ENCODE data around the gene DNAJA3. TPM values are rescaled to one million over a fixed set of nuclear protein-coding genes. Genes with fewer than 3 reads are reported as not detected.

DNAJA3 gene
- polyA plus RNA-seq, 1 donor, result 39.7 TPM

DNA sequence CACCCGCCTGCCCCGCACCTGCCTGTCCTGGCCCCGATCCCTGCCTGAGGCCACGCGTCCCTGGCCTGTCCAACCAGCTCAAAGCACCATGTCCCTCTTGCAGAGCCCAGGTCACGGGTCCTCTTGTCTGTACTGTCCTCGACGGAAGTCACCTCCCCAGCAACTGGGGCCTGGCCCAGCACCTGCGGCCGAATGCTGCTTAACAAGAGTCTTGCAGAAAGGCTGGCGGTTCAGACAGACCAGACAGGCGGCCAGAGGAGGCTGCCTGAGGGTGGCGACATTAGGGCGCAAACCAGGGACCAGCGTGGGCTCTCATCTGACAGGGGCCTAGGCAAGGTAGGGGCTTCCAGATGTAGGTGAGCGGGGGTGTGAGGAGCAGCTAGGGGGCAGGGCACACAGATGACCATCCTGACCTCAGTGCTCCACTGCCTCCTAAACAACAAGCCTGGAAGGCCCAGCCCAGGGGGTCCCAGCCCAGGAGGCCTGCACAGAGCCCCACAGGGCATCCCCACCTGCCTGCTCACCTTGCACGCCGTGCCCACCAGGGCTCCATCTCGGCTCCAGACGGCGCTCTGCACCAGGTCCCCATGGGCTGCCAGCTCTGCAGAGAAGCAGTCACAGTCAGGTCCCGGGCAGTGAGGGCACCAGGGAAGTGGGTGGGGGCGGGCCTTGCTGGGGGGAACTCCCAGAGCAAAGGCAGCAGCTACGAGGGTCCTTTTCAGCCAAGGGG, 20.5 kb upstream of the DNAJA3 start:
- DNase-seq, result no peak

DNA sequence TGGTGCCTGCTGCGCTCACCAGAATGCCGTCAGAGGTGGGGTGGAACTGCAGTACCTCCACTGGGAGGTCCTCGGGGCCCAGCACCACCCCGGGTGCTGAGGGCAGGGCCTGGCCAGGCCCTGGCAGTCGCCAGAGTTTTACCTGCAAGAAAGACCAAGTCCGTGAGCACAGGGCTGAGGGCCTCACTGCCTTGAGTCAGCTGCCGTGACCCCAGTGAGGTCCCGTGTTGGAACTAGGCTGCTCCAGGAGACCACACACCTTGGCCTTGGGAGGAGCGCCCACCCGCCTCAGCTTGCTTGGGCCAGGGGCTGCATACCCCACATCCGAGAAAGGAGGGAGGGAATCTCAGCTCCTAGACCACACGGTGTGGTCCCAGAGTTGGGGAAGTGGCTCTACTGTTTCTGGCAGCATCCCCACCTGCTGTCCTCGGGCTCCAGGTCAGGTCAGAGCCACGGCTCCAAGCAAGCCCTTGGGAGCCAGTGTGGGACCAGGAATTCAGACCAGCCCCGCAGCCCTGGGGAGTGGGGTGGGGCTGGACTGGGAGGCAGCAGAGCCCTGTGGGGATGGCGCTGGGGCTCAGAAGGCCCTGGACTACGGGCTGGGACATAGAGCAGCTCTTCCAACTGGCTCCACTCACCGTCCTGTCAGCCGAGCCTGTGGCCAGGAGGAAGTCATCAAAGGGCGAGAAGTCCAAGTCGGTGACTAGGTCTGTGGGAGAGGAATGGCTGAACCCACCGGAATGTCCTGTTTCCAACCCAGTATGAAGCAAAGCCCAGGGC, 17.9 kb upstream of the DNAJA3 start:
- no peak for DNase-seq

DNA sequence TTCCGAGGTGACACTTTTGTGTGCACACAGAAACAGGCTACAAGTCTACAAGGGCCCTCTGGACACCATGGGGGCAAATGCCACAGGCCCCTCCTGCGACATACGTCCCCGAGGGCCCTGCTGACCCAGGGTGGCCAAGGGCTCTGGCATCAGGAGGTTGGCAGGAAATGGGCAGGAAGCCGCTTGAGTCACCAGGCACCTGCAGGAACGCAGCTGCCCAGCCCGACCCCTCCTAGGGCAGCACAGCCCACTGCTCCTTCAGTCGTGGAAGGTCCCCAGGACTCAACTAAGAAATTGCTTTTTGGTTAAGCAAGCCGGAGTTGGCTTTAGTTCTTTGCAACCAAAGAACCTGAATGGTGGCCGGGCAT, 17.4 kb upstream of the DNAJA3 start:
- no peak for DNase-seq

DNA sequence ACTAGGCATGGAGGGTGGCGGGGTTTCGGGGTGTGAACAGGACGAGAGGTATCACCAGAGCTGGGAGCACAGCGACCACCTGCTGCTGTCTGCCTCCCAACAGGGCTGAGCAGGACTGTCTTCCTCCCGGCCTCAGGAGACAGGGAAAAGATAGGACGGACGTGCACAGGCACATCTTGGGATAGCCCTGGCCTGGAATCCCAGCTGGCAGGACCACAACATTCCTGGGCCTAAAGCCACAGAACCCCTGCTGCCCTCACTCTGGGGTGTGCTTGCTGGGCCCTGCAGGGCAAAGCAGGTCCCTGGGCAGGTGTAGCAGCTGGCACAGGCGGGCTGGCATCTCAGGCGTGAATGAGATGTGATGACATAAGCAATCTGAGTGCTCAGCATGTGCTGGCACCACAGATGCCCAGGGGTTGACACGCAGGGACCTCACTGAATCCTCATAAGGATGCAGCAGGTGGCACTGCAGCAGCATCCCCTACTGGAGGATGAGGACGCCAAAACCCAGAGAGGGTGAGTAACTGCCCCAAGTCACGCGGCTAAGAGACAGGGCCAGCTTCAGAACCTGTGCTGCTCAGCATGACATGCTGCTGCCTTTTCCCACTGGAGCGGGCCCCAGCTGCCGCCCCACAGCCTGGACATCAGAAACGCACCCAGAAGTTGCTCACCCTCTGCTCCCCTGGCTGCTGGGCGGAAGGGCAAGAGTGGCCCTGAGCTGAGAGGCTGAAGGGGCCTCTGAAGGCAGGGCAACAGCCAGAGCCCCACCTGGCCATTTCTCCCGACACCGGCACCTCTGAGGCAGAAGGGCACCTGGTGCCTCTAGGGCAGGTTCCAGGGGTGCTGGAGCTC, 16.4 kb upstream of the DNAJA3 start:
- no peak for DNase-seq

DNA sequence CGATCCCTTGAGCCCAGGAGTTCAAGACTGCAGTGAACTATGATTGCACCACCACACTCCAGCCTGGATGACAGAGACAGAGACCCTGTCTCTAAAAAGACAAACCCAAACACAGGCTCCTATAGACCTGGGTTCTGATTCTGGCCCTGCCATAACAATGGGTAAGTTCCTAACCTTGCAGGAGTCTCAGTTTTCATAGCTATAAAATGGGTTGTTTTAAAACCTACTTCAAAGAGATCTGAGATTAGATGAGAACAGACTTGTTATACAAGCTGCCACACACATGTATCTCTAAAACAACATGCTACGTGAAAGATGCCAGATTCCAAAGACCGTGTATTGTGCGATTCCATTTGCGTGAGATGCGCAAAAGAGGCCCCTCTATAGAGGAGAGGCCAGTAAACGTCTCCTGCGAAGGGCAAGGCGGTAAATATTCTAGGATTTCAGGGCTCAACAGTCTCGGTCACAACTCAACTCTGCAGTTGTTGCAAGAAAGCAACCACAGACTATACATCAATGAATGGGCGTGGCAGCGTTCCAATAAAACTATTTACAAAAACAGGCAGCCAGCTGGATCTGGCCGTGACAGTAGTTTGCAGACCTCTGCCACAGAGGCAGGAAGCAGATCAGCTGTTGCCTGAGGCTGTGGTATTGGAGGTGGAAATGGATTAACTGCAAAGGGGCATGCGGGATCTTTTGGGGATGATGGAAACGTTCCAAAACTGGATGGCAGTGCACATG, 15.2 kb upstream of the DNAJA3 start:
- peak; percentile 68 for DNase-seq

DNA sequence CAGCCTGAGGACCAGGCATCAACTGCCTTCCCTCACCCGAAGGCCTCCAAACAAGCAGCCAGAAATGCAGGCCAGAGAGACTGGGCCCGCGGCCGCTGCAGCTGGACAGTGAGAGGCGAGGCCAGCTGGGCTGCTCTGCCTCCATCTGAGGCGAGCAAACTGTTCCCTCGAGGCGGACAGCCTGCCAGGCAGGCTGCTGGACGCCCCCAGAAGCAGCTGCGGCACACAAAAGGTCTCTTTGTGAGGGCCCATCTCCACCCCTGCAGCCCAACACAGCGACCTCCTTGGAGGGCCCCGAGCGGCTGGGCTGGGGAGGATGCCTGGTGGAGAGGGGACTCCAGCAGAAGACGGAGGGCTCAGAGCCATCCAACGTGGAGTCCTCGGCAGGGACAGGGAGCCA, 14.0 kb upstream of the DNAJA3 start:
- no peak for DNase-seq

DNA sequence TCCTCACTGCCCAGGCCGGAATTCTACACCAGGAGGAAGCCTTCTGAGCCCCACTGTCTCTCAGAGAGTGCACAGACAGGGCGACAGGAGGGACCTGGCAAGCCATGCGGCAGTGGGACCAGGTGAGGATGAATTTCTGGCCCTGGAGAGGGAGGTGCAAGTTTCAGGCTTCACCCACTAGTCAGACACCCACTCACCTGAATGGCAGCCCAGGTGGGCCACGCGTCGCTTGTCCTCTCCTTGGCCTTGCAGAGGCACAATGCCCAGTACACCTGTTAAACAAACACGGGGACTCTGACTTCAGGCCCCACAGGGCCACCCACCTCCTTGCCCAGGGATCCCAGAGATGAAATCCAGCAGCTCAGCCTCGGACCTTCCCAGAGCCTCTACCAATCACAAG, 13.5 kb upstream of the DNAJA3 start:
- no peak for DNase-seq

DNA sequence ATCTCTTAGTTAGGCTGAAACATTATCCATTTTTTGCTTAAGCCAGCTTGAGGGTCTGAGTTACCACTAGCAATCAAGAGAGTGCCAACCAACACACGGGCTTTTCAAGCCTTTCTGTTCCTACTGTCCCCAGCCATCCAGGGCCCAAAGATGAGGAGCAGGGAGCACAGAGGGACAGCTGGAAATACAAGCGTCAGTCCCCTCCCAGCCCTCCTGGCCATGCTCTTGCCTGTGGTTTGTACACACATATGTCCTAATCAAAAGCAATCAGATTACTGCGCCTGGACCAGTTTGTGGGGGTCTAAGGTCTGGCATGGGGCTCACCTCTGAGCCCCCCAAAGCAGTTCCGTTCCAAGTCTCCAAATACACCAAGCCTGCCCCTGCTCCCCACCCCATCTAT, 12.8 kb upstream of the DNAJA3 start:
- DNase-seq, result no peak

DNA sequence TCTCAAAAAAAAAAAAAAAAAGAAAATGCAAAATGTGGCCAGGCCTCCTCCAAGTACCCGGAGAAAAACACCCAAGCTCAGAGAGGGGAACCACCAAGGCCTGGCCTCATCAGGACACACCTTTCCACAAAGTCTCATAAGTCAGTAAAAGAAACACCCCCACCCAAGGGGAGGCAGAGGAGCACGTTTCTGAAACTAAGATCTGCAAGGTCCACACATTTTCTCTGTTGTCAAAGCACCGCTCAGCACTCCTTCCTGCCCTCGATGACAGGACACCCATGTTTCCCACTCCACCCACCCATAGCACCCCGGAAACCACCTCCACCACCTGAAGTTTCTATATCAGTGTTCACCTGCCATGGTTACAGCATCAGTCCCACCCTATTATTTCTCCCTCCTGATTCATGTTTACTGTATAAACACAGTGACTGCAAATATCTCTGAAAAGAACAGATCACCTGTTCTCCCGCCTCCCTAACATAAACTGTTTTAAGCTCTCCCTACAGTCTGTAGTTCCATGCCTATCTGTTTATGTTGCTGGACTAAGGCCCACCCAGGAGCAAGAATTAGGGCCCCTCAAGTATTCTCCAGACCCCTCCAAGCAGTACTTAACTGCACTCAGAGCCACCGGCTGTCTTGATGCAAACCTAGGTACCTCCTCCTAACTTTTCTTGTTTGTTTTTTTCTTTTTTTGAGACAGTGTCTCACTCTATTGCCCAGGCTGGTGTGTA, 11.3 kb upstream of the DNAJA3 start:
- DNase-seq, result no peak

DNA sequence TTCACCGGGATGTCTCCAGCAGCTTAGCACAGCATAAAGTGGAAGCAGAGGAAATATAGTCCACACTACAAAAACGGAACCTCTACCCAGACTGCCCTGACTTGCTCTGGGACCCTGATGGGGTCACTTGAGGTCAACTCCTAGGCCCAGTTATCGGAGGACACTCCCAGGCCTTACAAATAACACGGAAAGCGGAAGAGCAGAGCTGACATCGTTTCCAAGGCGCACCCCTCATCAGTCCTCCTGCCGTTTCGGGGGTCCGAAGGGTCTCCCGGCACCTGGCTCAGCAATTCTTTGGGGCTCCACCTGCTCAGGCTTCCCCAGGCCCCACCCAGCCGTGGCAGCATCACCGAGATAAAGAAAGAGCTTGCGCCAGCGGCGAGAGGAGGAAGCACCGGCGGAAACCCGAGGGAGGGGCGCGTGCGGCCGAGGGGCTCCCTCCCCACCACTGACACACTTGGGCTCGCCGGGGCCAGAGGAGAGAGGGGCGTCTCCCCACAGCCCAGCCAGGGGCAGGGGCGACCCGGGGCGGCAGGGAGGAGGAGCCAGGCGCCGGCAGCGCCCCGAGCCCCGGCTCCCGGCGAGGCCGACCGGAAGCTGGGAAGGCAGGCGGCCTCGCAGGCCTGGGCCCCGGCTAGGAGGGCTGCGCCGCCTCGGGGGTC, 10.0 kb upstream of the DNAJA3 start:
- DNase-seq, result no peak

DNA sequence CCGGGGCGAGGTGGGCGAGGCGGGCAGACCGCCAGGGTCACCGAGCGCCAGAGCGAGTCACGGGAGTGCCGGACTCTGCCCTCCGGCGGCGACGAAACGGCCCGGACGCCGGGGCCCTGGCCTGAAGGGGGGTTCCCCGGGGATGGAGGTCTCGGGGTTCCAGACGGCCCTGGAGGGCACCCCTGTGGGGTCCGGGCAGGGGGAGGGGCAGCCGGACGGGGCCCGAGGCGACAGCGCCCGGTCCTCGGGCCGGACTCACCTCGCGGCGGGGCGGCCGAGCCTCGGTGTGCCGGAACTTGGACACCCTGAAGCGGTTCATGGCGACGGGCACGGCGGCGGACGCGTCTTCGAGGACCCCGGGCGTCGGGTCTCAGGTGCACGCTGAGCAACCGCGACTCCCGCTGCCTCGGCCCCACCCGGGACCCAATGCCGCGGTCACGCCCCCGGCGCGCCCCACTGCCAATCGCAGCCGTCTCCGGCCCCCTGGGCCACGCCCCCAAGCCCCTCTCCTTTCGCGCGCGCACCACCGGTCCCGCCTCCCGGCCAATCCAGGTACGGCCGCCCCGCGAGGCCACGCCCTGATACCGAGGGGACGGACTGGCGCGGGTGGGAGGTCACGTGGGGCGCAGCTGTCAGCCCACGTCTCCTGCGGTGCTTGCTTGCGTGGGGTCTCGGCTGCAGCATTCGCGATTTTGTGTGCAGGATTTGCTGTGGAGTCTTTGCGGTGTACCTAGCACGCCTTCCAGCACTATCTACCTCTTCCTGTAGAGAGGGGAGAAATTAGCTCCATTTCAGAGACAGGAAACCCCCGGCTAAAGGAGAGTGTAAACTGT, 9.3 kb upstream of the DNAJA3 start, which contains the start of gene CORO7:
Gene CORO7 (minus strand): TSS at position 397 of the 833 bp plus-strand sequence. CDS start 78 bp downstream, at position 319.
- peak; percentile 85 for DNase-seq

DNA sequence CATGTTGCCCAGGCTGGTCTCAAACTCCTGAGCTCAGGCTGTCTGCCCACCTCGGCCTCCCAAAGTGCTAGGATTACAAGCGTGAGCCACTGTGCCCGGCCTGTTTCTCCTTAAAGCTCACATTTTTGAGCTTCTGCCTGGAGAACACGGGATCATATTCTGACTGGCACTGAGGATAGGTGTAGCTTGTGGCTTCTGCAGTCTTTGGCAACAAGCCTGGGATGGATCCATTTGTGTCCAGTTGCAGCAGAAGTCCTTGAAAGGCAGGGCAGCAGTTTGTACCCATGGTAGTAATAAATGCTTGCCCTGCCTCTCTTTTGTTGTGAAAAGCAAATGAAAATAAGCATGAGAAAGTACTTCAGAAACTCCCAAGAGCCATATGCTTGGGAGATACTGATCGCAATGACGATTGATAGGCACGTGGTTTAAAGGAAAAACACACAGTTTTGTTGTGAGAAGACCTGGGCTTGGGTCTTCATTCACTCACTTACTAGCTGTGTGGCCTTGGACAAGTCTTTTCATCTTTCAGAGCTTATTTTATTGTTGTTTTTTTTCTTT, 6.2 kb upstream of the DNAJA3 start:
- no peak for DNase-seq

DNA sequence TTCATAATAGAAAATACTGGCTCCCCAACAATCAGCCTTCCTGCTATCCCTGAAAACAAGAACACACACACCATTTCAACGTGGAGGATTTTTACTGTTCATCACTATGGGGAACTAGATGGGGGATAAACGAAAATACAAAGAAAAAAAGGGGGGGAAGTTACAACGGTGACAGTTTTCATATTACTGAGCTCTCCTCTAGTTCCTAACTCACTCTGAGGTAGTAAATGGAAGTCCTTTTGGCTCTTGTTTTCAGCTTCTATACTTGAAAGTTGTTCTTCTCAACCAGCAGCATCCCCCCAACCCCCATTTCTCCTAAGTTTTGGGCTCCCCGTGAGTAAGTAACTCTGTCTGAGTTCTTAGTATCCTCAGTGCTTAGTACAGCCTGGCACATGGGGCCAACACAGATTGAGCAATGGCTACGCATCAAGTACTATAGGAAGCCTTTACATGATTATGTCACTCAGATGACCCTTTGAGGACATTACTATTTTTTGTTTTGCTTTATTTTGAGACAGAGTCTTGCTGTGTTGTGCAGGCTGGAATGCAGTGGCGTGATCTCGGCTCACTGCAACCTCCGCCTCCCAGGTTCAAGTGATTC, 5.1 kb upstream of the DNAJA3 start:
- no peak for DNase-seq

DNA sequence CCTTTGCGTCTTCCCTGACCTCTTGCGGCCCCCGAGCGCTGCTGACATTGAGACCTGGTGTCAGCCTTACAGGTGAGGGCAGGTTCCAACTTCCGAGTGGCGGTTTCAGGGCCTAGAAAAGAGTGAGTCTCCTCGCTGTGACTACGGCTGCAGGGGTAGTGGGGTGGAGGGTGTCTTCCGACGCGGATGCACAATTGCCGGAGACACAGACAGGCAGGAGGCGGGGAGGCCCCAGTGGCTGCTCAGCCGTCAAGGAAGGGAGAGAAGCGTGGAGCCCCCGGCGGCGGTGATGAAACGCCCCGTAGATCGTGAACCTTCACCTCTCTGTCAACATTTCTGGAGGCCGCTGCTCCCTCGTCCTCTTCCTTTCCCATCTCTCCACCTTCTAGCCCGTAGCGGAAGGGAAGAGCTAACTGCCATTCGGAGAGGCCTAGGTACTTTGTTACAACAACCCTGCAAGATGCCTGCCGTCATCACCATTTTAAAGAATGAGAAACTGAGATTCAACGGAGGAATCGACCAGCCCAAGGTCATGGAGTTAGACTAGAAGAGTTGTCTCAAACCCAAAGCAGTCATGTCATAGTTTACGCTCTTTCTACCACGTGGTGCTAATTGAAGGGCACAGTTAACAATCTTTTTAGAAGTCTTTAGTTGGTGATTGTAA, 485 bp downstream of the DNAJA3 start:
- DNase-seq, result no peak

DNA sequence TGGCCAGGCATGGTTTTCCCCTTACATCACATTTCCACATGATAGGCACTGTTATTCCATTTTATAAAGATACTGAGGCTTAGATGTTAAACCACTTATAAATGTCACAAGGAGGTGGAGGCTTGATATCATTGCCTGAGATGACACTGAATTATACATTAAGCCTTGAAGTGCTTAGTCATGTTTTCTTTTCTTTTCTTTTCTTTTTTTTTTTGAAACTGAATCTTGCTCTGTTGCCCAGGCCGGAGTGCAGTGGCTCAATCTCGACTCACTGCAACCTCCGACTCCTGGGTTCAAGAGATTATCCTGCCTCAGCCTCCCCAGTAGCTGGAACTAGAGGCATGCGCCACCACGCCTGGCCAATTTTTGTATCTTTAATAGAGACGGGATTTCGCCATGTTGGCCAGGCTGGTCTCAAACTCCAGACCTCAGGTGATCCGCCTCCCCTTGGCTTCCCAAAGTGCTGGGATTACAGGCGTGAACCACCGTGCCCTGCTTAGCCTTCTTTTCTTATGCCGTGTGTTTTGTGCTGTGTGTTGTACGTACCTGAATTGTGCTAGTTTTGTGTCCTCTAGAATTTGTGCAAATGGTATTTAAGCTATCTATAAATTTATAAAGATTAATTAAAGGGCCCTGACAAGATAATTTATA, 1.2 kb downstream of the DNAJA3 start:
- no peak for DNase-seq

DNA sequence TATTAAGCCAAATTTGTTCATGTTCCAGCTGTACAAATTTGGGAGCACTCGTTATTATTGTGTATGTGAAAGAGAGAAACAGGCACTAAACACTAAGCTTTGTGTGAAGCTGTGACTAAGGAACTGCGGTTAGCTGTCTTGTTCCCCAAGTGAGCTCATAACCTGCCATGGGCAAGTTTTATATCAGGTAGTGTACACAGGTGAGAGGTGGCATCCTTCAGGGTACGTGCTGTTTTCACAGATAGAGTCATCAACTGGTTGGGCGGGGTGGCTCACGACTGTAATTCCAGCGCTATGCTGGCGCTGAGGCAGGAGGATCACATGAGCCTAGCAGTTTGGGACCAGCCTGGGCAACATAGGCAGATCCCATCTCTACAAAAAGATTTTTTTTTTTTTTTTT, 2.8 kb downstream of the DNAJA3 start:
- no peak for DNase-seq

DNA sequence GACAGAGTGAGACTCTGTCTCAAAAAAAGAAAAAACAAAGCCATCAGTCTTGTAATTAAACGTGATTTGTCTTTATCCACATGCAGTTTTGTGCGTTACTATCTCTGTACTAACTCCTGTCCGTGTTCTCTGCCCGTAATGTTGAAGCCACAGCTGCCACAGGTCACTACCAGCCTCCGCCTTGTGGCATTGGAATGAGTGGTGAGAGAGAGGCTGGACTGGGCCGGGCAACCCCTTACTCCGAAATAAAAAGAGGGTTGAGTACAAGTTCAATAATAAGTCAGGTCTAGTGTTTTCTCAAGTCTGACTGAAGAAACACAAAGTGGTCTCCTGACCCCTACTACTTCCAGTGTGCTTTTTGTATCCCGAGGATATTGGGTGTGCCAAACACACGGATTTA, 5.4 kb downstream of the DNAJA3 start:
- no peak for DNase-seq

DNA sequence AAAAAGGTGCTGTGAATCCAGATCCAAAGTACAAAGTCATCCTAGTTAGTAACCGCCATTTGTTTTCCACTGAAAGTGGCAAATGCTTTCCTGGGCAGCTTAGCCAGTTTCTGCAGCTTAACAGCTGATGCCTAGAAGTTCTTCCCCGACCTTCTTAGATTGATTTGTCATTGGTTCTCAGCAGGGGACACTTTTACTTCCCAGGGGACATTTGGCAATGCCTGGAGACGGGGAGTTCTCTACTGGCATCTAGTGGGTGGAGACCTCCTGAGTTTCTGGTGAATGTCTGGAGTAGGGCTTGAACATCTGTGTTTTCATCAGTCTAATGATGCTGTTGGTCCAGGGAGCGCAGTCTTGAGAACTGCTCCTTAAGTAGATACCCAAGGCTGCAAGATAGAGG, 7.6 kb downstream of the DNAJA3 start:
- DNase-seq, result no peak

All from left kidney (tissue), 2 donors.